Motor neuron (in vitro differentiated cells): ENCODE results near the gene LBX2. TPM values are rescaled to one million over a fixed set of nuclear protein-coding genes. Genes with fewer than 3 reads are reported as not detected.

Experiments used
- ATAC-seq, 8 experiments: fragments of 200-7000 bp; cut with Tn5 transposase; replicated peaks in 6 of 8; 2 replicates each; pipeline ENCODE4 v1.8.0; 2021; ENCODE audit warnings: mild to moderate bottlenecking in 8 of 8, moderate library complexity in 8 of 8
- H3K27ac ChIP-seq, 2 donors: fragments of 250-450 bp; sonication (Bioruptor Pico); 2 replicates each; pipeline ENCODE4 v1.9.0; 2021; ENCODE audit warnings: antibody characterized with exemption in 2 of 2, mild to moderate bottlenecking in 2 of 2, moderate library complexity in 1 of 2
- H3K4me1 ChIP-seq, 2 donors: fragments of 250-450 bp; sonication (Bioruptor Pico); replicated peaks in 1 of 2; 2 replicates each; pipeline ENCODE4 v1.6.1; 2021; ENCODE audit warnings: antibody characterized with exemption in 2 of 2, mild to moderate bottlenecking in 2 of 2, moderate library complexity in 1 of 2
- H3K4me3 ChIP-seq, 5 donors: fragments of 250-450 bp; sonication (Bioruptor Pico); 2 replicates each; pipeline ENCODE4 v1.9.0; 2021; ENCODE audit warnings: antibody characterized with exemption in 5 of 5, mild to moderate bottlenecking in 5 of 5, moderate library complexity in 4 of 5
- WGBS, 10 experiments: fragments of 450-650 bp; shearing (Covaris generic); methylation state at CpG; one replicate each; pipeline ENCODE4 v1.0.0; 2022; 5-methylcytosine and 5-hydroxymethylcytosine counted together
- in situ Hi-C, 9 experiments: fragments of 400-800 bp; cut with MboI; loops; one replicate each; pipeline ENCODE4 v1.15.0; 2021; ENCODE audit warnings: low sequenced_read_pairs in 9 of 9, low pct_unique_long_range_greater_than_20kb in 2 of 9; ENCODE audit not compliant: unreplicated experiment in 9 of 9
- total RNA-seq, 8 experiments: library from RNA; unstranded; fragments of 300-600 nt; gene quantifications; 2 replicates each; pipeline versions ENCODE4 v1.2.3 to v1.2.4, GENCODE V29; 2022

LBX2 gene
- total RNA-seq, 8 experiments from 2014 or later = 0.36 to 7.7 (median 1.4) TPM

GRCh38 chr2:74532222-74532621 is 32.8 kb upstream of the LBX2 start:
- H3K4me1 ChIP-seq = peaks cover 13 to 17% of the 10 kb centered on the region in 2 donors
- peak overlapping the region in 1 of 5 donors; percentile 10 for H3K4me3 ChIP-seq
- in situ Hi-C loops = no loop called here
- no peak overlapping the region for H3K27ac ChIP-seq
- ATAC-seq = no peak

DNA sequence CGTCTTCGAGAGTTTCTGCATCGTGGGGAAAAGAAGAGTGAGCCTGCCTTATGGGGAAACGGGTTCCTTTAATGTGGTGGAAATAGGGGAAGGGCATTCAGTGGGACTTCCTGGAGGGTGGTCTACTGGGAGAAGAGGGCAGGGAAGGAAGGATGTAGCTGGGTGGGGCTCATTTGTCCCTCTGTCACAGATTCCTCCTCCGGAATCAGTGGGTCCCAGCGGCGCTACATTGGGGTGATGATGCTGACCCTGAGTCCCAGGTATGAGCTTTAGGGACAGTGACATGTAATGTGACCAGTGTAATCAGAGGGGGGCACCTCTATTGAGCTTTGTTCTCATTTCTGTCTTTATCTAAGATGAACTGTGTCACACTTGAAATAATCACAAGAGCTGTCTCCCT is 32.3 kb upstream of the LBX2 start:
- ATAC-seq = no peak
- peaks cover 13 to 17% of the 10 kb centered on the region in 2 donors for H3K4me1 ChIP-seq
- WGBS, 10 experiments = 78 to 100% (median 95%) methylated on average over 1 to 5 of the region's 7 CpGs; no CpG with 5 or more reads in 3 of the 10 experiments
- H3K4me3 ChIP-seq = no peak overlapping the region
- in situ Hi-C loops = no loop called here
- H3K27ac ChIP-seq = no peak overlapping the region

DNA sequence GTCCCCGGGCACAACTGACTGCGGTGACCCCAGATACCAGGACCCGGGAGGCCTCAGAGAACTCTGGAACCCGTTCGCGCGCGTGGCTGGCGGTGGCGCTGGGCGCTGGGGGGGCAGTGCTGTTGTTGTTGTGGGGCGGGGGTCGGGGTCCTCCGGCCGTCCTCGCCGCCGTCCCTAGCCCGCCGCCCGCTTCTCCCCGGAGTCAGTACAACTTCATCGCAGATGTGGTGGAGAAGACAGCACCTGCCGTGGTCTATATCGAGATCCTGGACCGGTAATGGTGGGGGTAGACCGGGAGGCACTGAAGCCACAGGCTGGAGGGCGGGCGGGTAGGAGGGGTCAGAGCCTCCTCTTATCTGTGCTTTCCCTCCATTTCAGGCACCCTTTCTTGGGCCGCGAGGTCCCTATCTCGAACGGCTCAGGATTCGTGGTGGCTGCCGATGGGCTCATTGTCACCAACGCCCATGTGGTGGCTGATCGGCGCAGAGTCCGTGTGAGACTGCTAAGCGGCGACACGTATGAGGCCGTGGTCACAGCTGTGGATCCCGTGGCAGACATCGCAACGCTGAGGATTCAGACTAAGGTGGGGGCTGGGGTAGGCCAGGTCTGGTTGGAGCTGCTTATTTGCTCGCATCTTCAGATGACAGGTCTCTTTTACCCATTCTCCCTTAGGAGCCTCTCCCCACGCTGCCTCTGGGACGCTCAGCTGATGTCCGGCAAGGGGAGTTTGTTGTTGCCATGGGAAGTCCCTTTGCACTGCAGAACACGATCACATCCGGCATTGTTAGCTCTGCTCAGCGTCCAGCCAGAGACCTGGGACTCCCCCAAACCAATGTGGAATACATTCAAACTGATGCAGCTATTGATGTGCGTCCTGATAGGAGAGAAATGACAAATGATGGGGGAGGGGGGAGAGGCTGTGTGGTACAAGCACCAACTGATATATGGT is 31.1 kb upstream of the LBX2 start:
- WGBS, 10 experiments = 0 to 40% (median 5%) methylated on average over 1 to 7 of the region's 54 CpGs; no CpG with 5 or more reads in 1 of the 10 experiments
- in situ Hi-C loops = no loop called here
- Histone ChIP-seq H3K4me1 (peaks cover 13 to 17% of the 10 kb centered on the region in 2 donors), H3K4me3 (peak overlapping the region; percentile 69 to 96 (median 91)), H3K27ac (peak overlapping the region; percentile 37 to 40)
- peak; percentile 3 to 30 (median 14) for ATAC-seq

- WGBS, 10 experiments = 0 to 2% (median 1%) methylated on average over 5 to 33 of the region's 87 CpGs; no CpG with 5 or more reads in 7 of the 10 experiments
These were observed 30.2 kb upstream of the LBX2 start, which contains the start of the genes AUP1 and HTRA2 for GRCh38 chr2:74529357-74530238. TSS of gene AUP1 (minus strand) at chr2:74529706. CDS start at chr2:74529629, 77 bp downstream. TSS of gene HTRA2 (plus strand) at chr2:74529933. CDS start at chr2:74530007, 74 bp downstream.

GRCh38 chr2:74528600-74529356 is 29.4 kb upstream of the LBX2 start:
- 0 to 67% (median 33%) methylated on average over 1 to 9 of the region's 29 CpGs; no CpG with 5 or more reads in 3 of the 10 experiments for WGBS, 10 experiments
- H3K27ac ChIP-seq = peak overlapping the region; percentile 67 to 86
- peaks cover 13 to 17% of the 10 kb centered on the region in 2 donors for H3K4me1 ChIP-seq
- no peak for ATAC-seq
- in situ Hi-C loops = no loop called here
- H3K4me3 ChIP-seq = peak overlapping the region; percentile 69 to 96 (median 91)

More at GRCh38 chr2:74529357-74530238, 30.2 kb upstream of the LBX2 start, which contains the start of the genes AUP1 and HTRA2:
- H3K27ac ChIP-seq = peak within 1 kb of the TSS; percentile 67 to 86
- peaks cover 13 to 17% of the 10 kb centered on the region in 2 donors for H3K4me1 ChIP-seq
- peak within 1 kb of the TSS; percentile 69 to 96 (median 91) for H3K4me3 ChIP-seq
- in situ Hi-C loops = no loop called here
- peak; percentile 86 to 95 (median 94) for ATAC-seq

DNA sequence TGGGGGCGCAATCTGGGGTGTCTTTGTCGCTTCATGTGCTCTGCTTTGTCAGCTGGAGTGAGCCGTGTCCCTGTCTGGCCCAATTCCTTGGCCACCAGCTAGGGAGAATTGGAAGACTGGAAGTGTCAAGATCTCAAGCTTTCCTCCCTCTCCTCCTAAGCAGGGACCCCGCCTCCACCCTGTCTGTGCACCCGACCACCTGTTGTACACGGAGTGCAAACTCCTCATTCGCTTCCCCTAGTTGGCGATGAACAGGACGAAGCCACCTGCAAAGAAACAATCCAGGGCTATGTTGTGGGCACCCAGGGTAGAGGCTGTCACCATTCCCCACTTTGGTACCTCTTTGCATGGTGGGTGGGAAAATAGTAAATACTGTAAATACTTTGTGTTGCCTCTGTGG is 28.3 kb upstream of the LBX2 start:
- WGBS, 10 experiments = 60 to 100% (median 100%) methylated on average over 1 to 6 of the region's 9 CpGs; no CpG with 5 or more reads in 4 of the 10 experiments
- no peak for ATAC-seq
- no peak overlapping the region for H3K4me3 ChIP-seq
- H3K27ac ChIP-seq = no peak overlapping the region
- in situ Hi-C loops = no loop called here
- peaks cover 13 to 17% of the 10 kb centered on the region in 2 donors for H3K4me1 ChIP-seq

GRCh38 chr2:74526649-74527230 is 27.3 kb upstream of the LBX2 start:
- ATAC-seq = no peak
- 82 to 100% (median 97%) methylated on average over 1 to 6 of the region's 11 CpGs; no CpG with 5 or more reads in 2 of the 10 experiments for WGBS, 10 experiments
- in situ Hi-C loops = no loop called here
- H3K4me3 ChIP-seq = no peak overlapping the region
- no peak overlapping the region for H3K27ac ChIP-seq
- H3K4me1 ChIP-seq = peaks cover 13 to 15% of the 10 kb centered on the region in 2 donors

- WGBS, 10 experiments = 60 to 100% (median 90%) methylated on average over 1 to 11 of the region's 11 CpGs; no CpG with 5 or more reads in 1 of the 10 experiments
- Histone ChIP-seq H3K4me3 (no peak within 1 kb of the TSS), H3K4me1 (peaks cover 8% of the 10 kb centered on the region in 2 donors), H3K27ac (no peak within 1 kb of the TSS)
- ATAC-seq = no peak
- in situ Hi-C loops = no loop called here
These were observed 26.6 kb upstream of the LBX2 start, which contains the start of gene DQX1 for GRCh38 chr2:74525717-74526648. TSS of gene DQX1 (minus strand) at chr2:74526231. CDS start at chr2:74525729, 502 bp downstream.

- in situ Hi-C loops = no loop called here
- ATAC-seq = no peak
- no peak overlapping the region for H3K4me3 ChIP-seq
- no peak overlapping the region for H3K27ac ChIP-seq
- 80 to 100% (median 90%) methylated on average over 1 to 7 of the region's 10 CpGs; no CpG with 5 or more reads in 4 of the 10 experiments for WGBS, 10 experiments
- H3K4me1 ChIP-seq = peaks cover 5 to 6% of the 10 kb centered on the region in 2 donors
These were observed 25.7 kb upstream of the LBX2 start for GRCh38 chr2:74524955-74525716.

GRCh38 chr2:74524005-74524404 is 24.6 kb upstream of the LBX2 start:
- H3K4me3 ChIP-seq = no peak overlapping the region
- in situ Hi-C loops = no loop called here
- no peak overlapping the region for H3K27ac ChIP-seq
- WGBS, 10 experiments = 17 to 100% (median 80%) methylated on average over 1 to 6 of the region's 9 CpGs; no CpG with 5 or more reads in 5 of the 10 experiments
- peaks cover 5 to 6% of the 10 kb centered on the region in 2 donors for H3K4me1 ChIP-seq
- ATAC-seq = no peak
